Natural killer cell (primary cell): ENCODE results near the gene MAN1A2. TPM values are rescaled to one million over a fixed set of nuclear protein-coding genes. Genes with fewer than 3 reads are reported as not detected.

Experiments used
- ATAC-seq, 3 donors: fragments of 150-1000 bp in 2 of 3; fragments of 200-7000 bp in 1 of 3; cut with Tn5 transposase; 1 replicate in 1 of 3; 2 replicates in 2 of 3; pipeline ENCODE4 v1.10.0; 2021; ENCODE audit warnings: mild to moderate bottlenecking in 2 of 3, moderate library complexity in 2 of 3
- DNase-seq, 2 donors: peaks; one replicate each; pipeline versions ENCODE4 v3.0.0 to v3.0.0-alpha.2; 2013 to 2021; ENCODE audit warnings: mixed read lengths in 1 of 2
- H3K27ac ChIP-seq: one replicate; pipeline ENCODE4 v1.5.1; 2013; ENCODE audit warnings: mild to moderate bottlenecking, low read length
- H3K27me3 ChIP-seq: one replicate; pipeline ENCODE4 v1.6.1; 2013; ENCODE audit warnings: low read length; ENCODE audit not compliant: control insufficient read depth, insufficient read depth
- H3K36me3 ChIP-seq: one replicate; pipeline ENCODE4 v1.6.1; 2013; ENCODE audit warnings: low read length; ENCODE audit not compliant: control insufficient read depth, insufficient read depth
- H3K4me1 ChIP-seq: one replicate; pipeline ENCODE4 v1.6.1; 2013; ENCODE audit warnings: low read length; ENCODE audit not compliant: control insufficient read depth, insufficient read depth
- H3K4me3 ChIP-seq: one replicate; pipeline ENCODE4 v1.5.1; 2013; ENCODE audit warnings: low read length
- H3K9me3 ChIP-seq: one replicate; pipeline ENCODE4 v1.6.1; 2013; ENCODE audit warnings: low read length; ENCODE audit not compliant: control insufficient read depth, insufficient read depth
- H3K27ac Mint-ChIP-seq, 2 donors: one replicate each; pipeline ENCODE4 v1.8.0; 2022; ENCODE audit warnings: mild to moderate bottlenecking in 2 of 2, mixed read lengths in 2 of 2, moderate library complexity in 1 of 2
- H3K27me3 Mint-ChIP-seq, 2 donors: one replicate each; pipeline ENCODE4 v1.8.0; 2022; ENCODE audit warnings: low read depth in 2 of 2, mixed read lengths in 2 of 2
- H3K36me3 Mint-ChIP-seq: one replicate; pipeline ENCODE4 v1.8.0; 2022; ENCODE audit warnings: mixed read lengths
- H3K4me1 Mint-ChIP-seq, 2 donors: one replicate each; pipeline ENCODE4 v1.8.0; 2022; ENCODE audit warnings: mixed read lengths in 2 of 2
- H3K4me3 Mint-ChIP-seq: one replicate; pipeline ENCODE4 v1.8.0; 2022; ENCODE audit warnings: mild to moderate bottlenecking, moderate library complexity, mixed read lengths
- H3K9me3 Mint-ChIP-seq, 2 donors: one replicate each; pipeline ENCODE4 v1.8.0; 2022; ENCODE audit warnings: mixed read lengths in 2 of 2
- CTCF ChIP-seq: fragments of 200-600 bp; IDR thresholded peaks from one replicate; pipeline ENCODE4 v1.8.0; 2022; ENCODE audit warnings: antibody characterized with exemption
- WGBS: methylation state at CpG from one replicate; pipeline ENCODE4 v1.1.7; 2013; ENCODE audit warnings: missing lambda C conversion rate; ENCODE audit not compliant: insufficient coverage; 5-methylcytosine and 5-hydroxymethylcytosine counted together
- intact Hi-C: fragments of 100-400 bp; cut with micrococcal nuclease; formaldehyde crosslinking; loops from one replicate; pipeline ENCODE4 v1.14.2; 2022
- total RNA-seq, 4 donors: library from RNA; stranded (reverse); fragments of 120-200 nt in 1 of 4; gene quantifications; one replicate each; pipeline versions ENCODE4 v1.2.3 to v1.2.4, GENCODE V29; 2013 to 2022

Gene MAN1A2
- total RNA-seq, 3 donors from 2014 or later (not counting 1 experiment from before 2014, with no cell fraction given), result 75.5 to 90.0 (median 87.1) TPM

GRCh38 chr1:117414943-117415342 is 47.7 kb downstream of the MAN1A2 start:
- no peak overlapping the region for H3K27ac ChIP-seq
- no peak for TF ChIP-seq CTCF
- H3K4me1 ChIP-seq, result no peaks in the 10 kb centered on the region
- Mint-ChIP-seq H3K36me3 (peaks cover 11% of the 10 kb centered on the region), H3K27me3 (no peaks in the 10 kb centered on the region), H3K4me1 (peaks cover 26 to 31% of the 10 kb centered on the region in 2 donors), H3K9me3 (no peaks in the 10 kb centered on the region), H3K4me3 (no peak overlapping the region), H3K27ac (no peak overlapping the region)
- 100% methylated on average over 1 of the region's 4 CpGs for WGBS
- peaks cover 16% of the 10 kb centered on the region for H3K36me3 ChIP-seq
- ATAC-seq, result no peak
- intact Hi-C loops, result no loop called here
- no peaks in the 10 kb centered on the region for H3K27me3 ChIP-seq
- no peak for DNase-seq
- no peak overlapping the region for H3K4me3 ChIP-seq
- no peaks in the 10 kb centered on the region for H3K9me3 ChIP-seq

- Mint-ChIP-seq H3K4me3 (no peak overlapping the region), H3K36me3 (peaks cover 11% of the 10 kb centered on the region), H3K4me1 (peaks cover 26 to 28% of the 10 kb centered on the region in 2 donors), H3K9me3 (no peaks in the 10 kb centered on the region), H3K27ac (no peak overlapping the region), H3K27me3 (no peaks in the 10 kb centered on the region)
- Histone ChIP-seq H3K27me3 (no peaks in the 10 kb centered on the region), H3K4me1 (no peaks in the 10 kb centered on the region), H3K4me3 (no peak overlapping the region), H3K27ac (no peak overlapping the region), H3K36me3 (peaks cover 19% of the 10 kb centered on the region), H3K9me3 (no peaks in the 10 kb centered on the region)
- no peak for DNase-seq
- intact Hi-C loops, result no loop called here
- TF ChIP-seq CTCF, result no peak
- no peak for ATAC-seq
- WGBS, result 100% methylated on average over 1 of the region's 1 CpG
Observed at GRCh38 chr1:117416004-117416403, 48.8 kb downstream of the MAN1A2 start.

GRCh38 chr1:117416546-117417125 is 49.4 kb downstream of the MAN1A2 start:
- no peak for TF ChIP-seq CTCF
- DNase-seq (no peak), ATAC-seq (no peak)
- Histone ChIP-seq H3K27ac (no peak overlapping the region), H3K27me3 (no peaks in the 10 kb centered on the region), H3K36me3 (peaks cover 20% of the 10 kb centered on the region), H3K4me3 (no peak overlapping the region), H3K9me3 (no peaks in the 10 kb centered on the region), H3K4me1 (no peaks in the 10 kb centered on the region)
- no peaks in the 10 kb centered on the region for H3K9me3 Mint-ChIP-seq
- H3K4me3 Mint-ChIP-seq, result no peak overlapping the region
- H3K36me3 Mint-ChIP-seq, result peaks cover 11% of the 10 kb centered on the region
- H3K27ac Mint-ChIP-seq, result no peak overlapping the region
- H3K4me1 Mint-ChIP-seq, result peaks cover 24 to 26% of the 10 kb centered on the region in 2 donors
- intact Hi-C loops, result no loop called here
- H3K27me3 Mint-ChIP-seq, result no peaks in the 10 kb centered on the region

GRCh38 chr1:117425050-117425734 is 57.9 kb downstream of the MAN1A2 start:
- H3K36me3 Mint-ChIP-seq, result peaks cover 36% of the 10 kb centered on the region

More at GRCh38 chr1:117425050-117425734, 57.9 kb downstream of the MAN1A2 start:
- Histone ChIP-seq H3K27me3 (no peaks in the 10 kb centered on the region), H3K27ac (no peak overlapping the region), H3K9me3 (peaks cover 4% of the 10 kb centered on the region), H3K4me3 (no peak overlapping the region), H3K36me3 (peaks cover 20% of the 10 kb centered on the region), H3K4me1 (no peaks in the 10 kb centered on the region)
- 100% methylated on average over 1 of the region's 2 CpGs for WGBS
- ATAC-seq, result no peak
- Mint-ChIP-seq H3K27me3 (no peaks in the 10 kb centered on the region), H3K4me1 (peaks cover 7 to 8% of the 10 kb centered on the region in 2 donors), H3K4me3 (no peak overlapping the region), H3K27ac (no peak overlapping the region), H3K9me3 (peaks cover 4 to 7% of the 10 kb centered on the region in 2 donors)
- intact Hi-C loops, result no loop called here
- DNase-seq, result no peak
- TF ChIP-seq CTCF, result no peak
